Measurements from ENCODE around the gene ENOPH1. TPM values are rescaled to one million over a fixed set of nuclear protein-coding genes. Genes with fewer than 3 reads are reported as not detected.

Gene ENOPH1
- total and polyA plus RNA-seq, 9 of the 15 experiments (the other 6 are each of a cell fraction or from before 2014, with no cell fraction given): 29.8 to 71.4 (median 48.9) TPM

- DNase-seq (ENCODE audit: extremely low read depth in 1 of 4, low spot score in 3 of 4): no peak
- H3K27ac ChIP-seq (ENCODE audit: extremely low read depth, low read depth, low read length): no peak overlapping the region
- in situ Hi-C loops (cut with MboI) (no loop called here), intact Hi-C loops (cut with micrococcal nuclease) (no loop called here)
- TF ChIP-seq NFIX (CRISPR knock-in tag; IDR thresholded peaks at IDR 0.05; ENCODE audit: low read depth) (no peak), KAT7 (CRISPR knock-in tag; IDR thresholded peaks at IDR 0.05; ENCODE audit: borderline replicate concordance) (no peak), HMG20A (CRISPR knock-in tag; conservative IDR thresholded peaks at IDR 0.05) (no peak), PRDM10 (IDR thresholded peaks at IDR 0.05; ENCODE audit: partially characterized antibody) (peak; percentile 15)
- no peaks in the 10 kb centered on the region for H3K27me3 ChIP-seq (ENCODE audit: control insufficient read depth in 2 of 2, insufficient read depth in 2 of 2, low read length in 2 of 2)
- WGBS (ENCODE audit: insufficient coverage, low coverage, missing lambda C conversion rate): 67% methylated on average over 2 of the region's 2 CpGs
- peaks cover 44% of the 10 kb centered on the region; the same call in 2 of the 3 replicates for H3K36me3 ChIP-seq (ENCODE audit: control insufficient read depth, insufficient read depth, low read length)
- no peak for FAIRE-seq
- BruUV-seq (replicated peaks): no TSS peak
- CTCF ChIA-PET (ENCODE audit: low intra/inter-chr PET ratio): no interaction called here
- H3K4me1 ChIP-seq (replicated peaks in 1 of 2; ENCODE audit: control insufficient read depth in 2 of 2, insufficient read depth in 2 of 2, low read length in 2 of 2): peaks cover 0 to 3% of the 10 kb centered on the region in 2 experiments; a peak in 1 of 5 replicates
- no peaks in the 10 kb centered on the region for H3K9me1 ChIP-seq (ENCODE audit: control insufficient read depth, insufficient read depth, low read length)
- no peak overlapping the region for H2AFZ ChIP-seq (ENCODE audit: low read depth, low read length)
- H3K9ac ChIP-seq (ENCODE audit: insufficient read depth in 1 of 2, low read depth in 2 of 2, low read length in 2 of 2): no peak overlapping the region
- peaks cover 95% of the 10 kb centered on the region for H3K79me2 ChIP-seq (ENCODE audit: control insufficient read depth, insufficient read depth, low read length)
- POLR2A ChIA-PET: interaction anchor here (0.8 to 4.9 kb wide), 3 partner anchors 9 to 66 kb away, joined by 3 to 29 read pairs (median 3); partner anchors contain the start of gene HNRNPDL
- no peak for ATAC-seq
- H3K9me3 ChIP-seq (replicated peaks; ENCODE audit: control insufficient read depth, insufficient read depth, low read depth, low read length): 0 out of 2 replicates have a peak, but pooled peaks cover 1% of the 10 kb centered on the region
- H4K20me1 ChIP-seq (replicated peaks; ENCODE audit: control insufficient read depth, insufficient read depth, low read length): peaks cover 5% of the 10 kb centered on the region; the same call in 1 of the 2 replicates
- H3K4me2 ChIP-seq (ENCODE audit: insufficient read depth, low read length): no peak overlapping the region
- no peak overlapping the region for H3K4me3 ChIP-seq
Measured at GRCh38 chr4:82439088-82439487, 8.7 kb downstream of the ENOPH1 start.
